Stimulated activated CD8-positive, alpha-beta memory T cell treated with anti-CD3 and anti-CD28 coated beads, Interleukin-4, amount 100 ng/mL, for 24 hours (primary cell): Measurements from ENCODE around the gene PRDM16.
"Not testable (repeated sequence)": the region's sequence is repeated elsewhere in the genome, so short reads cannot be mapped to it uniquely, and the experiment has no call there.

ENCODE experiments used
- DNase-seq: peaks from one replicate; pipeline ENCODE4 v3.0.0-alpha.2; 2020; ENCODE audit warnings: low read depth

Gene PRDM16

DNA sequence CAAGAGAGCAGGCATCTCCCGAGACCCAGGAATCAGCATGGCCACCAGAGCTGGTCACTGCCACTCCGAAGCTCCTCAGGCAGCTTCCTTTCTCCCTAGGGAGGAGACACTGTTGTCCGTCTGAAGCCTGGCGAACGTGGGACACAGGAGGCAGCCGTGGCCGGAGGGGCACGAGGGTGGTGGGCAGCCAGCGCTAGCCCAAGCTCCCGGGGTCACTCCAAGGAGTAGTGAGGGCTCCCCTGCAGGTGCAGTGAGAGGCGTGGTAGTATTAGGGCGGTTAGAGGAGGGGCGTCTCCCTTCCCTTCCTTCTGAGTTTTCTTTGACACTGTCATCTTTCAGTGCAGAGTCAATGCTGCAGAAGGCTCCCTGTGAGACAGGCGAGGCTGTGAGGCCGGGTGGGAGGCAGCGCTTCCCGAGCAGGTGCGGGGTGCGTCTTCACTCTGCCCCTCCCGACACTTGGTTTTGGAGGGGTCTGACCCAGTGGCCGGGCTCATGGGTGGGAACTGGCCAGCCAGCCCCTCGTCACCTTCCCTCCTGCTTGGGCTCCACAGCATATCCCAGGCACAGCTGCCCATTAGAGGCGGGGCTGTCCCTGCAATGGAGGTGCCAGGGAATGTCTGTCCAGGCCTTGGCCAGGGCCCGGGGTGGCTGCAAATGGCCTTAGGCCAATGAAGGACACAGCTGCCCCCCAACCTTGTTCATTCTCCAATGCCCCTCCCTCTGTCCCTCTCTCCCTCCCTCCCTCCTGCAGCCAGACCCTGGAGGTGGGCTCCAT, 213.8 kb downstream of the PRDM16 start:
- no peak for DNase-seq

DNA sequence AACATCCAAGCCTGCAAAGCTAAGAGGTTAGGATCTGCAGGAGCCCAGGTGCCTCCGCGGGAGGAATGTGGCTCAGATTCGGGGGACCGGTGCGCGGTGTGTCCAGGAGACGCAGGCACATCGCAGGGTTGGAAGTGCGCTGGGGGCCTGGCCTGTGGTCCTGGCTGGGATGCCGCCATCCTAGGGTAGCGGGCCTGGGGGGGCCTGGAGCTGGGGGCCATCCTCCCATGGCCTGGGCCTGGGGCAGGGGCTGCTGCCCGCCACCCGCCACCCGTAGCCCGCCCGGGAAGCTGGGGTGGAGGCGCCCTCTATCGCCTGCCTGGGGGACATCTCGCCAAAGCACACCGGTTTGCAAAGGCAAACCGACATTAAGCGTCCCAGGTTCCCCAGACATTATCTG, 214.8 kb downstream of the PRDM16 start:
- no peak for DNase-seq

DNA sequence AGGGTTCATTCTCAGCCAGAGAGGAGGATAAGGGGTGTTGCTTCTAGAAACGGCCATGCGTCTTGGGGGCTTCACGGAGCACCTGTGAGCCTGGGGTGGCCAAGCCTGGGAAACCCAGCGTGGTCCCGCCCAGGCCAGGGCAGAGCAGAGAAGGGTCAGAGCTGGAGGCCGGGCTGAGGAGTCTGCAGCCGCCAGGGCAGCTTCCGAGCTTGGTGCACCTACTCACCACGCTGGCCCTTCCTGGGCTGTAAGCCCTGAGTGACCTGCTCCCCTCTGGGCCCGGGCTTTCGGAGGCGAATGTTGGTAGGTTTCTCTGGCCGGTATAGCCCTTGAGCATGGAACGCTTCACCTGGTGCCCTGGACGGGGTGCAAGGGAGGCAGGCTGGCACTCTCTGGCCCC, 215.7 kb downstream of the PRDM16 start:
- no peak for DNase-seq

DNA sequence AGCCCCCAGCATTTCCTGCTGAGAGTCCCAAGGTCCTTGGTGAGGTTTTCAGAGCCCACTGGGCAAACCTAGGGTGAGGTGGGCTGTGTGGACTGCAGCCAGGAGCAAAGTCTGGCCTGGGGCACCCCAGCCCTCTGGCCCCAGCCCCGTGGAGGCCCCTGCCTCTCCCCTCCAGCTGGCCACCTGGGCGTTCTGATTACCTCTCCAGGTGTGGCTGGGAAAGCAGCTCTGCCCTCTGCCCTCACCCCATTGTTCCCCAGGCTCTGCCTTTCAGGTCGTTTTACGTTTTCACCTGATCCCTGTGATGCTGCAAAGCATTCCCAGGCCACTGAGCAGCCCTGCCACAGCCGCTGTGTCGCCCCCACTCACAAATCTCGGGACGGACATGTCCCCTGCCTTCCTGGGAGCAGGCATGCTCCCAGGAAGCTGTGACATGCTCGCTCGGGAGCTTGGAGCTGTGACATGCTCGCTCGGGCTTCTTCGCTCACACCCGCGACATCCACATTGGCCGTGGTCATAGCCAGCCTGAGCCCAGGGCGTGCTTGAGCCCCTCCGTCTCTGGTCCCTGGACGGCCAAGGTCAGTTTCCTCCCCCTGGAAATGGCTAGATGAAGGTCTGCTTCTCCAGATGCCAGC, 216.2 kb downstream of the PRDM16 start:
- no peak for DNase-seq

DNA sequence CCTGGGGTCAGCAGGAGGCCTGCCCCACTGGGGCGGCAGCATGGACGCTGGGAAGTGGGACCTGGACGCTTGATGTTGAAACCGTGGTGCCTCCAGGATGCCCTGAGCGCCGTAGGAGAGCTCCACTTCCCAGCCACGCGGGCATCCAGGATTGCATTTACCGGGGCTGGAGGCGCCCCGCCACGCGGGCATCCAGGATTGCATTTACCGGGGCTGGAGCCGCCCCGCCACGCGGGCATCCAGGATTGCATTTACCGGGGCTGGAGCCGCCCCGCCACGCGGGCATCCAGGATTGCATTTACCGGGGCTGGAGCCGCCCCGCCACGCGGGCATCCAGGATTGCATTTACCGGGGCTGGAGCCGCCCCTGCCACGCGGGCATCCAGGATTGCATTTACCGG, 218.1 kb downstream of the PRDM16 start:
- DNase-seq, result not testable (repeated sequence)

DNA sequence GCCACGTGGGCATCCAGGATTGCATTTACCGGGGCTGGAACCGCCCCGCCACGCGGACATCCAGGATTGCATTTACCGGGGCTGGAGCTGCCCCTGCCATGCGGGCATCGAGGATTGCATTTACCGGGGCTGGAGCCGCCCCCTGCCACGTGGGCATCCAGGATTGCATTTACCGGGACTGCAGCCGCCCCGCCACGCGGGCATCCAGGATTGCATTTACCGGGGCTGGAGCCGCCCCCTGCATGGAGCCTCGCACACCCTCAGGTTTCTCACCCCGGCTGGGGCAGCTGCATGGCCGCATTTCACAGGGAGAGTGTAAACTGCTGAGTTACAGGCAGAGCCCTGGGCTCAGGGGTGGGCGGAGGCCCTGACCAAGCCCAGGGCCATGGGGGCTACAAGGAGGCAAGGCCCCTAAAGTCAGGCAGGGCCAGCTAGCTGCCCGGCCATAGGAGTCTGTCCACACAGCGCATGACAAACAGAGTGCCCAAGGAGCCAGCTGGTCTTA, 218.7 kb downstream of the PRDM16 start:
- DNase-seq, result no peak

DNA sequence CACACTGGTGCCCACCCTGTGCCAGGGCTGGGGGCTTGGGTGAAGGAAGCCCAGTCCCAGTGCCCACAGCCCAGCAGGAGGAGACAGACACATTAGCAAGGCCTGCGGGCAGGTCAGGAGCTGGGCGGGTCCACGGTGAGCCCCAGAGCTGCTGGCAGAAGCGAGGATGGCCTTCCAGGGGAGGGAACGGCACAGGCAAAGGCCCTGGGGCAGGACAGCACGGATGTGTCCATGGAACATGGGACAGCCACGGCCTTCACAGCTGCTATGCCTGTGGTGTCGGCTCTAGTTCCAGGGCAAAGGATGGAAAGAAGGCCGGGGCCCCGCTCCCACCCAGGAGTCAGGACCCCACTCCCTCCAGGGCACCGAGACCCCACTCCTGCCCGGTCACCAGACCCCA, 220.5 kb downstream of the PRDM16 start:
- no peak for DNase-seq

DNA sequence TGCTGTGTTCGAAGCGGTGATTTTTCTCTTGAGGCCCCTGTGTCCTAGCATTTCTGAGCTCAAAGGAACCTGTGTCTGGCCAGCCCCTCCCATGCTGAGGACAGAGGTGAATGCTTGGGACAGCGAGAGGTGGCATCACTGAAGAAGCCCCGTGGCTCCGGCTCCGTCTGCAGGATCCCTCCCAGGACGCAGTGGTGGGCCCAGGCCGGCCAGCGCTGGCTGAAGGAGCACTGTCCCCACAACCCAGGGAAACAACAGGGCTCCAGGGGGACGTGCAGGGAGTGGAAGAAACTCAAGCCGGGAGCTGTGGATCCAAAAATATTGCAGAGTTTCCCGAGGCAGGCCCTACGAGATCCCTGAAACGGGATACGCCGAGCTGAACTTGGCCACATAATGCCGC, 221.4 kb downstream of the PRDM16 start:
- DNase-seq, result no peak

DNA sequence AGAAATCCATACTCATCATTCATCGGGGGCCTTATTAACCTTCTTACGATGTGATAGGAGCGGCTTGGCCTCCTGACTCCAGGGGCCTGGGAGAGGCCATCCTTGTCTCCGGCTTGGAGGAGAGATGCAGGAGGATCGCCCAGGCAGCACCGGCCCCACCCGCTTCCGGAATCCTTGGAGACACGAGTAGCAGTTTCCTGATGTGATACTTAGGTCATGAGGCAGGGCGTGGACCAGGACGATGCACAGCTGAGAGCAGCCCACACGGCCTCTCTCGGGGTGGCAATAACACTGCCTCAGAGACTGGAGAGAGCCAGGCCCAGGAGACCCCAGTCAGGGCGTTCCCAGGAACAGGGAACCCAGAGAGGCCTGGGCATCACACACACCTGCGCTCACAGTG, 221.9 kb downstream of the PRDM16 start:
- DNase-seq, result no peak

DNA sequence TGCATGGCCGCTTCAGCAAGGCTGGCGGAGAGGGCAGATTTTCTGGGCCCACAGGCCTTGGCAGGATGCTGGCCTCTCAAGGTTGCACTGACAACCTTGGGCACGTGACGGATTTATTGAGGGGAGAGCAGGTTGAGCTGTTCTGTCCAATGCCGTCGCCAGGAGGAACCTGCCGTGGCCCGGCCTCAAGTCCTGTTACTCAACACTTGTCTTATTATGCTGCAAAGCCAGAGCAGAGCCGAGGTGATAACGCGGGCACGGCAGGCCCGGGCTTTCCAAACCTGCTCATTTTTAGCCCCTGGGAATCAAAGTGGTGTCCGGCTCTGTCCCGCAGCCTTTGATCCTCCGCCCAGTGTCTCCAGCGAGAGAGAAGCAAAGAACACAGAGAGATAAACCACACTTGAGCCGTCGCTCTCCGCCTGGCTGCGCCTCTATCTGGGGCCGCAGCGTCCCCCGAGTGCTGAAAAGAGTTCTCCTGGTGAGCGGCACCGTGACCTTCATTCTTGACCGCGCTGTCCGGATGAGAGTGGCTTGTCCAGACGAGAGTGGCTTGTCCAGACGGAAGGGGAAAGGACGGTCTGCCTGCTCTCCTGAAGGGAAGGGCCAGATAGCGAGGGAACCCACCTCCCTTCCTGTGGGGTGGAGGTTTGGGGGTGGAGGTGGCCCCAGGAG, 223.2 kb downstream of the PRDM16 start:
- DNase-seq, result no peak

DNA sequence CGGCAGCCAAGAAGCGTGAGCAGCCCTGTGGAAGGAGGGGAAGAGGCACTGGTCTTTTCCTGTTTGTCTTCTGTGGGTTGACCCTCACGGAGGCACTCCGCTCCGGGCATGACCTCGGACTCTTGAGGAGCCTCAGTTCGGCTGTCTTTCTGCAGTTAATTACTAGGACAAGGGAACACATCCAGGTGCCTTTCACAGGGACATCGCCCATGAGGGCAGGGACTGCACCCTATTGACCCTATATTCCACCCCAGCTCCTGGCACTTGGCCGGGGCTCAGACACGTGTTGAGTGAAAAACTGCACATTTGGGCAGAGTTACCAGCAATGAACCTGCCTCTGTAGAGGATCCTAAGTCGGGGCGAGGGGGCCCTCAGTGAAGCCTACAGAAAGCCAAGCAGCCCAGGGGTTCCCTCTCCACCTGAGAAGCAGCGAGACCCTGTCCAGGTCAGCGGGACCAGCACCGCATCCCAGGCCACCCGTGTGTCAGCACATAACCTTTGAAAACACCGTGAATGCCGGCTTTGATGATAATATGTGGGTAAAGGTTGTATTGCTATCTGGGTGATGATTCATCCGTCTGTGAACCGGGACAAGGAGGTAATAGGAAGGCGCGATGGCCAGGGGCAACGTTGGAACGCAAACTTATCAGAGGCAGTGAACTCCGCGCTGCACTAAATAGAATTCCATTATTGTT, 224.0 kb downstream of the PRDM16 start:
- no peak for DNase-seq

DNA sequence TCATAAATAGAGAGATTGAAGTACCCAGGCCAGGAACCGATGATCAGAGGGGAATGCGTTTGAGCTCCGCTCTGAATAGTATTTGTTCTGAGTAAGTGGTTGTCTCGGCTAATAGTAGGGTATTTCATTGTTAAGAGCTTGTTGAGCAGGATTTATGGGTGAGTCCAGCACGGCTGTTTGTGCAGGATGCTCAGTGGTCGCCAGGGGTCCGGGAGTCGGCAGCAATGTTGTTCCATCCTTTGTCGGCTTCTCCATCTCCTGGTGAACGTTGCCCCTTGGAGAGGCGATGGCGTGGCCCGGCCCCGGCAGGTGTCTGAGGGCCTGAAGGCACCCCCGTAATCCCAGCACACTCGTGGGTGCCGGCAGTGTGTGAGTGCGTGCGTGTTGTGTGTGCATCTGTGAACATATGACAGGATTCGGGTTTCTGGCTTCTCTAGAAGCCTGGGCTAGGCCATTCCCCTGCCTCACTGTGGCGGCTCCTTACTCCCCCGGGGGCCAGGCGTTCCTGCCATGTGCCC, 224.6 kb downstream of the PRDM16 start:
- DNase-seq, result no peak

DNA sequence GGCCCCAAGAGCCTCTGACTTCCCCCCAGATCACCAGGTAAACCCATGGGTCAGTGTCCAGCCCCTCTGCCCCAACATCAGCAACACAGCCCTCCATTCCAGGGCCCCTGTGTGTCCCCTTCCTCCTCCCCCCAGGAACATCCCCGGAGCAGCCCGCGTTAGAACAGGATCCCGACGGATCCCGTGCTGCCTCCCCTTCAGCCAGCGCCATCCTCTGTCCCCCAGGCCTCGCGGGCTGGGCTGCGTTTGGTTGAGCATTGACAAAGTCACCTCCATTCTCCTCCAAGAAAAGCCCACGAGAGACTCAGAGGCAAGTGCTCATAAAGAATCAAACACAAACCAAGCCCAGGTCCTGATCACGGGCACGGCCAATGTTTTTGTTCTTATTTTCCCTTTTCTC, 225.4 kb downstream of the PRDM16 start:
- DNase-seq, result no peak

DNA sequence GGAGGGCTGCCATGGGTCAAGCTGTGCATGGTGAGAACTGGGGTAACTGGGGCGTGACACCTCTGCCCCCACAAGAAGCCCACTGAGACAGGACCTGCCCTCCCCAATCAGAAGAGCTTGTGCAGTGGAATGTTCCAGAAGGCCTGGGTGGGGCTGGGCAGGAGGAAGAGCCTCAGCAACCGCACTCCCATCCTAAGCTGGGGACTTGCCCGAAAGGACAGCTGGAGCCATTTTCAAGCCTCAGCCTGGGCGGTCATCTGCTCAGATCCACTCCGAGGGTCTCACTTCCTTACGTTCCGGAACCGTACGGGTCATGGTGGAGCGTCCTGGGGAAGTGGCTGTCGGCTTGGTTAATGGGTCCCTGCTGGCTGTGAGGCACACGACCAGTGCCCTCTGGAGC, 226.8 kb downstream of the PRDM16 start:
- DNase-seq, result no peak

DNA sequence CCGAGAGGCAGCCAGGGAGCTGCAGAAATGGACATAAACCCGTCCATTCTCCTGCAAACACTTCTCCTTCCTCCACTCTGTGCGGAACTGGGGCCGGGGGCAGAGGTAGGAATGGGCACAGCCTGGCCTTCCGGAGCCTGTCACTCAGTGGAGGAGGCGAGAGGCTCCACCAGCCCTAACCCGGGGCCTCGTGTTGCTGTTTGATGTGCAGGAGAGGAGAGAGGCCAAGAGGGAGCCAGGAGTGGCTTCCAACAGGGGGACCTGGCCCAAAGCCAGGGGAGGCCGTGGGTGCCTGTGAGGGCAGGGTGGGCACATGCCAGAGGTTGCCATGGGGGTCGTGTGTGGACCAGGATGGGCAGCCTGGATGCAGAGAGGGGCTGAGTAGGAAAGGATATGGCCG, 227.3 kb downstream of the PRDM16 start:
- DNase-seq, result no peak

DNA sequence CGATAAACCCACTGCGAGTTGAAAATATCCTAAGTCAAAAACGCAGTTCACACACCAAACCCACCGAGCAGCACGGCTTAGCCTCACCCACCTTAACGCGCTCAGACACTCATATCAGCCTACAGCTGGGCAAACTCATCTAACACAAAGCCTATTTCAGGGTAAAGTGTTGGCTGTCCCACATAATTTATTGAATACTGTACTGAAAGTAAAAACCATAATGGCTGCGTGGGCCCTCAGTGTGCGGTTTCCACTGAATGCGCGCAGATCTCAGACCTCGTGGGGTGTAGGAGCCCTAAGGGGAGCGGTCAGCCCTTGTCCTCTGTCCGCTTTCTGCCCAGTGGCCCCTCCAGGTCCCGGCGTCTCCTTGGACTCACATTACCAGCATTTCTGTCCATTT, 227.8 kb downstream of the PRDM16 start:
- DNase-seq, result no peak

DNA sequence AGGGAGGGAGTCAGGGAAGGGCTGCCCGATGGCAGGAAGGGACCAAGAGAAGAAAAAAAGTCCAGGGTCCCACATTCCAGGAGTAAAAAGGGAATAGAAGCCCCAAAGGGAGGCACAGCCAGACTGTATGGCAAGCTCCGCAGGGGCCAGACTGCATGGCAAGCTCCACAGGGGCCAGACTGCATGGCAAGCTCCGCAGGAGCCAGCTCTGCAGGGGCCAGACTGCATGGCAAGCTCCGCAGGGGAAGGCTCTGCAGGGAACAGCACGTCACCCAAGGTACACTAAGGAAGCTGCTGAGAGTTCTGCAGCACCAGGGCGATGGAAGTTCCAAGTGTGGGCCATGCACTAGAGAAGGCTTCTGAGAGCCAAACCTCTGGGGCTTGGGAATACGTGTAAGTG, 228.8 kb downstream of the PRDM16 start:
- no peak for DNase-seq

DNA sequence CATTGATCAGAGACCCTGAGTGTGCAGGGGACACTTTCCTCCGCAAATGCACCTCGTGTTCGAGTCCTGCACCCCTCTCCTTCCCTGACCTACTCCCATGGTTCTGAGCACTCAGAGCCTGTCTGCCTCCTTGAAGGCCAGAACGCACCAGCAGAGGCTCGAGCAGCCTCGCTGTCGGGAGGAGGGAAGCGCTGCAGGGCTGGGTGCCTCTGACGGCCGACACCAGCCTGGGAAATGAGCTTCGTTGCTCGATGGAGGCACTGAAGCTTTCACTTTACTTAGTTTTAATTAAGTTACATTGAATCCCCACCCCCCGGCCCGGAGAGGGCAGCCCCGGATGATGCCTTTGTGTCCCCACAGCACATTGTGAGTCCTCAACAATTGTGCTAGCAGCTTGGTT, 229.2 kb downstream of the PRDM16 start:
- no peak for DNase-seq

DNA sequence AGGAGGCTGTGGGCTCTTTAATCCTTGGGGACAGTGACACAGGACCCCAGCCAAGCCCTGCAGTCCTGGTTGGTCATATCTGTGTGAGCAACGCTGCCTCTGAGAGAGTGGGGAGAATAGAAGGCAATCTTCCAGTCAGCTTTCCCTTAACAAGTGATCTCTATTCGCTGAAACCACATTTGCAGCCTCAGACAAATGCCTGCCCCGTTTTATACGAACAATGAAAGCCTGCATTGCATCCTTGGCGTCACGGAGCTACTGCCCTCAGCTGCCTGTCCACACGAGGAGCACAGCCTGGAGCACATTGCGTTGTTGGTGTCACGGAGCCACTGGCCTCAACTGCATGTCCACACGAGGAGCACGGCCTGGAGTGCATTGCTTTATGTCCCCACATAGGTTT, 235.2 kb downstream of the PRDM16 start:
- no peak for DNase-seq

DNA sequence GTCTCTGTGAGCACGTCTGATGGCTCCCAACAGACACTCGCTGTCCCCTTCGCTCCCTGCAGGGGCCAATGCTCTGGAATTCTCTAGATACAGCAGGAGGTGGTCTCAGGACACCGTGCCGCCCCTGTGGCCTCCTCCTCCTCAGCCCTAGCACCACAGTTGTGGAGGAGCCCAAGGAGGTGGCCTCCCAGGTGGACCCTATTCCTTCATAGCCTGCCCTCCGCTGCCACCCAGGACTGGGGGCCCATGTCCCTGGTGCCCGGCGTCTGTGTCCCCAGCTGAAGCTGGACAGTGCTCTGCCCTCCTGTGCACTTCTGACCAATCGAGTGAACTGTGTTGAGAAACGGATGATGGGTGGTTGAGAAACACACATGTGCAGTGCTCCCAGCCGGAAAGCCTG, 235.7 kb downstream of the PRDM16 start:
- DNase-seq, result no peak

DNA sequence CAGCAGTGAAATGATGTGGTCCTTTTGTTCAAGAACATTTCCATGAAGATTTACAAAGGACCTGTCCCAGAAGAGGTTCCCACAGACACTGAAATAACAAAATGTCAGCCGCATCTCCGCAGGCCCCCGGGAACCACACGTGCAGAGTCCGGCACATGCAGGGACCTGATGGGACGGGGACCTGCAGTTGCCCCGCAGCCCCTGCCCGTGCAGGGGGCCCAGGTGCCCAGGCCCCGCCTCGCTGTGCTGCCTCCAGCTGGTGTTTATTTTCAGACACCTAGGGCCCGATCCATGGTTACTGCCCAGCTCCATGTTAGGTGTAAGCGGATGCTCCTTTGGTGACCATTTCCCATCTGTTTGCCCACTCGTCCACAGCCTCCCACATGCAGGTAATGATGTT, 236.2 kb downstream of the PRDM16 start:
- no peak for DNase-seq

DNA sequence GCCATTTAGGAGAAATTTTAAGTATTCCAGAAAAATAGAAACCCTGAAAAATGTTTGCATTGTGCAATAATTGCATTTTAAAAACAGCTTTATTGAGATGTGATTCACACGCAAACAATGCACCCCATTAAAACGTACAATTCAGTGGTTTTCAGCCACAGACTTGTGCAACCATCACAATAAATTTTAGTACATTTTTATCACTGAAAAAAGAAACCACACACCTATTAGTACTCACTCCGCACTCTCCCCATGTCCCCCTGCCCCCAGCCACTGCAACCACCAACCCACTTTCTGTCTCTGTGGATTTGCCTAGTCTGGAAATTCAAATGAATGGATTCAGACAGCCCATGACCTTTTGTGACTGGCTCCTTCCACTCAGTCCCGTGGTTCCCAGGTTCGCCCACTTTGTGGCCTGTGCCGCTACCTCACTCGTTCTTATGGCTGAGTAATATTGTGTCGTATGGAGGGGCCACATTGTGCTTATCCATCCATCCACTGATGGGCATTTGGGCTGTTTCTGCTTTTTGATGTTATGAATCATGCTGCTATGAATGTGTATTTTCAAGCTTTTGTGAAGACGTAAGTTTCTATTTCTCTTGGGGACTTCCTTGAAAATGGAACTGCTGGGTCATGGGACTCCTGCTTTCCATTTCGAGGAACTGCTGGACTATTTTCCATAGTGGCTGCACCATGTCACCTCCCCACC, 237.7 kb downstream of the PRDM16 start:
- DNase-seq, result no peak
